HEK293 (cell line): Measurements from ENCODE around the gene B4GALNT2.

ENCODE experiments used
- CTCF ChIP-seq: fragments of 450-650 bp; formaldehyde crosslinking; IDR thresholded peaks from 2 replicates; pipeline ENCODE4 v1.5.1; 2016; ENCODE audit warnings: missing biosample characterization, missing genetic modification characterization
- FEZF1 ChIP-seq: fragments of 450-650 bp; formaldehyde crosslinking; IDR thresholded peaks from 2 replicates; pipeline ENCODE4 v1.5.1; 2016; ENCODE audit warnings: missing biosample characterization, missing genetic modification characterization
- GFI1B ChIP-seq: fragments of 450-650 bp; formaldehyde crosslinking; IDR thresholded peaks from 2 replicates; pipeline ENCODE4 v1.5.1; 2016; ENCODE audit warnings: missing biosample characterization, missing genetic modification characterization
- HOXA7 ChIP-seq: sonication (generic); formaldehyde crosslinking; IDR thresholded peaks from 2 replicates; pipeline ENCODE4 v1.8.1; 2022; ENCODE audit warnings: missing genetic modification reagents, borderline replicate concordance
- TCF7L2 ChIP-seq: IDR thresholded peaks from 2 replicates; pipeline ENCODE4 v1.6.1; 2011; ENCODE audit warnings: low read depth, mild to moderate bottlenecking, inconsistent platforms, low read length, moderate library complexity, borderline replicate concordance
- YY1 ChIP-seq: fragments of 450-650 bp; formaldehyde crosslinking; IDR thresholded peaks from 2 replicates; pipeline ENCODE4 v1.5.1; 2018; ENCODE audit warnings: missing biosample characterization, missing genetic modification characterization
- ZBTB1 ChIP-seq: fragments of 450-650 bp; formaldehyde crosslinking; IDR thresholded peaks from 2 replicates; pipeline ENCODE4 v1.5.1; 2016; ENCODE audit warnings: missing biosample characterization, missing genetic modification characterization
- ZBTB20 ChIP-seq: fragments of 450-650 bp; formaldehyde crosslinking; IDR thresholded peaks from 2 replicates; pipeline ENCODE4 v1.5.1; 2016; ENCODE audit warnings: missing biosample characterization, missing genetic modification characterization
- ZBTB7A ChIP-seq: fragments of 450-650 bp; formaldehyde crosslinking; IDR thresholded peaks from 2 replicates; pipeline ENCODE4 v1.5.1; 2016; ENCODE audit warnings: low read depth, missing biosample characterization, missing genetic modification characterization
- ZFP69B ChIP-seq: fragments of 450-650 bp; formaldehyde crosslinking; IDR thresholded peaks from 2 replicates; pipeline ENCODE4 v1.5.1; 2016; ENCODE audit warnings: missing biosample characterization, missing genetic modification characterization
- ZNF23 ChIP-seq: fragments of 450-650 bp; formaldehyde crosslinking; IDR thresholded peaks from 2 replicates; pipeline ENCODE4 v1.5.1; 2016; ENCODE audit warnings: missing biosample characterization, missing genetic modification characterization, borderline replicate concordance
- ZNF274 ChIP-seq, 2 experiments: fragments of 200-500 bp in 1 of 2; fragments of 450-650 bp in 1 of 2; sonication (Bioruptor generic) in 1 of 2; formaldehyde crosslinking in 1 of 2; IDR thresholded peaks; 2 replicates each; pipeline versions ENCODE4 v1.5.1 to v1.6.1; 2014 to 2016; ENCODE audit warnings: borderline replicate concordance in 1 of 2, inconsistent platforms in 1 of 2, low read length in 1 of 2, missing biosample characterization in 1 of 2, missing genetic modification characterization in 1 of 2
- ZNF292 ChIP-seq: fragments of 450-650 bp; formaldehyde crosslinking; IDR thresholded peaks from 2 replicates; pipeline ENCODE4 v1.5.1; 2016; ENCODE audit warnings: low read depth, missing biosample characterization, missing genetic modification characterization, borderline replicate concordance
- ZNF707 ChIP-seq: fragments of 450-650 bp; formaldehyde crosslinking; IDR thresholded peaks from 2 replicates; pipeline ENCODE4 v1.5.1; 2016; ENCODE audit warnings: missing biosample characterization, missing genetic modification characterization

GRCh38 chr17:49201481-49201927 lies 68.9 kb downstream of the B4GALNT2 start:
- TF ChIP-seq ZNF707 (tag by site-specific recombination) (no peak), TCF7L2 (no peak), ZBTB7A (no peak), CTCF (tag by site-specific recombination) (no peak), HOXA7 (CRISPR knock-in tag) (no peak), ZNF23 (tag by site-specific recombination) (no peak), YY1 (tag by site-specific recombination) (no peak), FEZF1 (tag by site-specific recombination) (no peak), ZBTB20 (tag by site-specific recombination) (no peak), ZFP69B (no peak), GFI1B (tag by site-specific recombination) (no peak), ZNF274 (IDR thresholded peaks at IDR 0.05; ENCODE audit: low read length) (no peak), ZNF274 (tag by site-specific recombination; IDR thresholded peaks at IDR 0.05; ENCODE audit: borderline replicate concordance) (no peak), ZNF292 (tag by site-specific recombination) (no peak), ZBTB1 (tag by site-specific recombination) (no peak)
